ENCODE results near the gene OSBPL9.

- TF ChIP-seq EZH2phosphoT487 (IDR thresholded peaks at IDR 0.05; ENCODE audit: insufficient read depth, low read depth) (no peak), EZH2 (IDR thresholded peaks at IDR 0.05; ENCODE audit: insufficient read depth, poor library complexity, severe bottlenecking) (no peak)
Measured at GRCh38 chr1:51705035-51705434, 88.1 kb downstream of the OSBPL9 start.
